Left renal pelvis (tissue), 4 donors: Measurements from ENCODE around the gene JAG1. TPM values are rescaled to one million over a fixed set of nuclear protein-coding genes. Genes with fewer than 3 reads are reported as not detected.
"Not testable (repeated sequence)": the region's sequence is repeated elsewhere in the genome, so short reads cannot be mapped to it uniquely, and the experiment has no call there.

ENCODE experiments used
- DNase-seq, 4 donors: peaks; one replicate each; pipeline ENCODE4 v3.0.0-alpha.2; 2013; ENCODE audit warnings: low read depth in 4 of 4, low spot score in 3 of 4
- polyA plus RNA-seq, 4 donors: library from polyadenylated mRNA; unstranded; fragments of 120-200 nt; gene quantifications; one replicate each; pipeline ENCODE4 v1.2.1, GENCODE V29; 2013; ENCODE audit not compliant: insufficient read length in 4 of 4

Gene JAG1
- polyA plus RNA-seq, 4 donors: 27.4 to 203 (median 182) TPM

DNA sequence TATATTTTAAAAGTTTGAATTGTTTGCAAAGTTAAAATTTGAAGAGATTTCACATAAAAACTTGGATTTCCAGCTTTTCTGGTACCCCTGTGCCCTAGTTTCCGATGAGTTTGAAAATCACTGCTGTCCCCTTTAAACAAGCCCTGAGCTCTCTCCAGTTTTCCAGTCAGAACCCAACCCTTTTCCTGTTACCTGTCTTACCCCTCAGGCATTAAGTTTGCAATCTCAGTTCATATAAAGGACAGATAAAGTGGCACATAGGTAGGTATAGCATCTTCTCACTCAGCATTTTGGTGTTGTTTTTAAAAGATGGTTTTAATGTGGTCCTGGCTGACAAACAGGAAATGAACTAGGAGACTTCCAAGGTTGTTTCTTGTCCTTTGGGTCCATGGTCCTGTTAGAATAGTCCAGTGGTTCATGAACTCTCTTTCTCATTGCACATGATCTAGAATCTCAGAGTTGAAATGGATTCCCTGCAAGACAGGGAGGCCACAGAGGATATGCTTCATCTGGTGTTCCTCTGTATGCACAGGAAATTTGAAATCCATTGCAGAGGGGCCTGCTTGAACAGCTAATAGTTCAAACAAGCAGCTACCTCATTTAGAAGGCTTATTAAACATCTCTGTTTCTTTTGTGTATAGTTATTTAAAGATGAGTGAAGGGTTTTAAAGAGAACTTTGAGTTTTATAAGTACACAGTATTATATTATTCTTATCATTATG lies 82.7 kb downstream of the JAG1 start:
- DNase-seq: no peak

DNA sequence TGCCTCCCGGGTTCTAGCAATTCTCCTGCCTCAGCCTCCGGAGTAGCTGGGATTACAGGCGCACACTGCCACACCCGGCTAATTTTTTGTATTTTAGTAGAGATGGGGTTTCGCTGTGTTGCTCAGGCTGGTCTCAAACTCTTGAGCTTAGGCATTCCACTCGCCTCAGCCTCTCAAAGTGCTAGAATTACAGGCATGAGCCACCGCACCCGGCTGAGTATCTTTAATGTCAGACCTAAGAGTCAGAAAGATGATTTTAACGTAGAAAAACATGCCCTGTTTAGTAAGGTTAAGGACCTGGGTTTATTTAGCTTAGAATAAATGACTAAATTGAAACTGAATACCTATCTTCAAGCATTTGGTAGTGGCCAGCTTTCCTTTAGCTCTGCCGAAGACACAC lies 83.4 kb downstream of the JAG1 start:
- not testable (repeated sequence) for DNase-seq

Other genes starting within 250 kb of the JAG1 start
- gene MKKS, start 239.8 kb downstream of the JAG1 start, polyA plus RNA-seq: 10 to 100 TPM; 21.9 to 38.9 (median 34.0) TPM
- gene SLX4IP, start 238.7 kb downstream of the JAG1 start, polyA plus RNA-seq: 10 to 100 TPM in 1 of 4 donors, 1 to 10 TPM in 3; 3.8 to 11.1 (median 8.6) TPM